Sciatic nerve (tissue), 2 donors: ENCODE results near the gene ACP1. TPM values are rescaled to one million over a fixed set of nuclear protein-coding genes. Genes with fewer than 3 reads are reported as not detected.

Experiments used
- ATAC-seq: fragments of 200-7000 bp; cut with Tn5 transposase; one replicate; pipeline ENCODE4 v1.9.1; 2020; ENCODE audit warnings: mild to moderate bottlenecking, moderate library complexity
- DNase-seq: peaks from one replicate; pipeline ENCODE4 v3.0.0-alpha.2; 2020; ENCODE audit warnings: low spot score
- intact Hi-C: fragments of 100-400 bp; cut with DNase I; formaldehyde crosslinking; loops from one replicate; pipeline ENCODE4 v1.14.2; 2022
- total RNA-seq: library from RNA; stranded (reverse); fragmentation: NEBNext Ultra II Directional; extraction: Animal tissue kit (Norgen Biotek cat#: 25700); gene quantifications from one replicate; pipeline ENCODE4 v1.2.1, GENCODE V29; 2021
- donor health status: DM: no; HTN: no; CAD: no.
- donor health status: DM: no; HTN: no; CAD: no.

The ACP1 gene
- total RNA-seq, 1 donor from 2014 or later, result 49.4 TPM

GRCh38 chr2:253202-253638 lies 11.5 kb upstream of the ACP1 start:
- no peak for ATAC-seq
- DNase-seq, result no peak
- intact Hi-C loops, result no loop called here

- intact Hi-C loops, result no loop called here
- ATAC-seq, result no peak
- DNase-seq, result no peak
Observed at GRCh38 chr2:254241-254640, 10.5 kb upstream of the ACP1 start.

- ATAC-seq (no peak), DNase-seq (no peak)
- intact Hi-C loops, result no loop called here
Observed at GRCh38 chr2:255195-255594, 9.6 kb upstream of the ACP1 start.

- no peak for DNase-seq
- intact Hi-C loops, result no loop called here
- ATAC-seq, result no peak
Observed at GRCh38 chr2:256094-256493, 8.7 kb upstream of the ACP1 start.

GRCh38 chr2:257429-257828 lies 7.3 kb upstream of the ACP1 start:
- intact Hi-C loops, result no loop called here
- ATAC-seq, result no peak
- no peak for DNase-seq

- intact Hi-C loops, result no loop called here
- DNase-seq, result no peak
- no peak for ATAC-seq
Observed at GRCh38 chr2:257842-258241, 6.9 kb upstream of the ACP1 start.

GRCh38 chr2:258933-259332 lies 5.8 kb upstream of the ACP1 start:
- ATAC-seq (no peak), DNase-seq (no peak)
- intact Hi-C loops, result no loop called here

GRCh38 chr2:259789-260331 lies 4.9 kb upstream of the ACP1 start:
- ATAC-seq, result no peak
- no peak for DNase-seq
- intact Hi-C loops, result no loop called here

GRCh38 chr2:260507-261161 lies 4.1 kb upstream of the ACP1 start:
- no peak for DNase-seq
- intact Hi-C loops, result no loop called here
- no peak for ATAC-seq

- DNase-seq, result no peak
- intact Hi-C loops, result no loop called here
- no peak for ATAC-seq
Observed at GRCh38 chr2:262117-262516, 2.6 kb upstream of the ACP1 start.

- DNase-seq (no peak), ATAC-seq (no peak)
- intact Hi-C loops, result no loop called here
Observed at GRCh38 chr2:263022-263738, 1.6 kb upstream of the ACP1 start.

- peak; percentile 69 for DNase-seq
- intact Hi-C loops, result no loop called here
Observed at GRCh38 chr2:263774-264492, 814 bp upstream of the ACP1 start, which contains the start of gene SH3YL1. SH3YL1 (minus strand) TSS chr2:264032; CDS start chr2:263984, 48 bp downstream.

GRCh38 chr2:268323-268722 lies 3.6 kb downstream of the ACP1 start:
- no peak for ATAC-seq
- intact Hi-C loops, result no loop called here
- DNase-seq, result no peak

More at GRCh38 chr2:263774-264492, 814 bp upstream of the ACP1 start, which contains the start of gene SH3YL1:
- ATAC-seq, result peak; percentile 56

- intact Hi-C loops, result no loop called here
- no peak for ATAC-seq
Observed at GRCh38 chr2:269356-270030, 4.7 kb downstream of the ACP1 start.

GRCh38 chr2:270861-271260 lies 6.1 kb downstream of the ACP1 start:
- DNase-seq (no peak), ATAC-seq (no peak)
- intact Hi-C loops, result no loop called here

More at GRCh38 chr2:269356-270030, 4.7 kb downstream of the ACP1 start:
- no peak for DNase-seq

GRCh38 chr2:271917-272316 lies 7.2 kb downstream of the ACP1 start:
- ATAC-seq (no peak), DNase-seq (no peak)
- intact Hi-C loops, result no loop called here

- ATAC-seq (no peak), DNase-seq (no peak)
- intact Hi-C loops, result no loop called here
Observed at GRCh38 chr2:273333-273732, 8.6 kb downstream of the ACP1 start.

GRCh38 chr2:274503-274902 lies 9.8 kb downstream of the ACP1 start:
- intact Hi-C loops, result no loop called here
- DNase-seq, result no peak
- no peak for ATAC-seq

- ATAC-seq, result no peak
- intact Hi-C loops, result no loop called here
- DNase-seq, result no peak
Observed at GRCh38 chr2:275466-275865, 10.7 kb downstream of the ACP1 start.
